SK-N-SH treated with all-trans-retinoic acid at 6 μM for 48 hours (cell line): ENCODE measurements around the gene CLEC4F.

Experiments used
- ATAC-seq: fragments of 200-7000 bp; cut with Tn5 transposase; 3 replicates; pipeline ENCODE4 v1.9.1; 2020; ENCODE audit warnings: mild to moderate bottlenecking, moderate library complexity
- BACH2 ChIP-seq: fragments of 250-450 bp; sonication (Bioruptor Pico); IDR thresholded peaks from 2 replicates; pipeline ENCODE4 v1.9.0; 2021; ENCODE audit warnings: mild to moderate bottlenecking, borderline replicate concordance
- ESRRG ChIP-seq: fragments of 250-450 bp; sonication (Bioruptor Pico); IDR thresholded peaks from 2 replicates; pipeline ENCODE4 v1.6.1; 2021; ENCODE audit warnings: mild to moderate bottlenecking
- ISL1 ChIP-seq: fragments of 250-450 bp; sonication (Bioruptor Pico); IDR thresholded peaks from 2 replicates; pipeline ENCODE4 v2.1.2; 2022; ENCODE audit warnings: mild to moderate bottlenecking, moderate library complexity
- OSR1 ChIP-seq: fragments of 250-450 bp; sonication (Bioruptor Pico); IDR thresholded peaks from 2 replicates; pipeline ENCODE4 v1.8.0; 2022; ENCODE audit warnings: moderate library complexity, mild to moderate bottlenecking, inconsistent platforms
- PPARA ChIP-seq: fragments of 250-450 bp; sonication (Bioruptor Pico); IDR thresholded peaks from 2 replicates; pipeline ENCODE4 v1.5.0; 2020; ENCODE audit warnings: mild to moderate bottlenecking, borderline replicate concordance
- TCF4 ChIP-seq: fragments of 250-450 bp; sonication (Bioruptor Pico); IDR thresholded peaks from 2 replicates; pipeline ENCODE4 v1.8.0; 2021; ENCODE audit warnings: mild to moderate bottlenecking, moderate library complexity, borderline replicate concordance
- TOX ChIP-seq: fragments of 250-450 bp; sonication (Bioruptor Pico); IDR thresholded peaks from 2 replicates; pipeline ENCODE4 v1.8.0; 2021; ENCODE audit warnings: mild to moderate bottlenecking, moderate library complexity, borderline replicate concordance
- TSHZ2 ChIP-seq: fragments of 250-450 bp; sonication (Bioruptor Pico); IDR thresholded peaks from 2 replicates; pipeline ENCODE4 v1.5.0; 2020; ENCODE audit warnings: mild to moderate bottlenecking, moderate library complexity
- ZFP30 ChIP-seq: fragments of 450-650 bp; formaldehyde crosslinking; IDR thresholded peaks from 2 replicates; pipeline ENCODE4 v1.5.0; 2022; ENCODE audit warnings: mild to moderate bottlenecking, moderate library complexity
- ZNF565 ChIP-seq: fragments of 450-650 bp; formaldehyde crosslinking; conservative IDR thresholded peaks from 2 replicates; pipeline ENCODE4 v1.5.0; 2020; ENCODE audit warnings: low read depth, mild to moderate bottlenecking, moderate library complexity
- ZNF70 ChIP-seq: fragments of 450-650 bp; formaldehyde crosslinking; IDR thresholded peaks from 2 replicates; pipeline ENCODE4 v1.5.0; 2020; ENCODE audit warnings: mild to moderate bottlenecking, moderate library complexity
- ZNF8 ChIP-seq: fragments of 450-650 bp; formaldehyde crosslinking; IDR thresholded peaks from 2 replicates; pipeline ENCODE4 v1.5.0; 2020; ENCODE audit warnings: mild to moderate bottlenecking, moderate library complexity
- TF ChIP-seq, protein P1 (sequence below): fragments of 250-450 bp; sonication (Bioruptor Pico); IDR thresholded peaks from 2 replicates; pipeline ENCODE4 v1.8.0; 2021; ENCODE audit warnings: low read depth, mild to moderate bottlenecking, moderate library complexity, borderline replicate concordance
- TF ChIP-seq, protein P2 (sequence below): fragments of 250-450 bp; sonication (Bioruptor Pico); IDR thresholded peaks from 2 replicates; pipeline ENCODE4 v1.5.1; 2020; ENCODE audit warnings: low read depth, mild to moderate bottlenecking, moderate library complexity
- TF ChIP-seq, protein P3 (sequence below): fragments of 250-450 bp; sonication (Bioruptor Pico); IDR thresholded peaks from 2 replicates; pipeline ENCODE4 v1.5.1; 2021; ENCODE audit warnings: mild to moderate bottlenecking, moderate library complexity
- TF ChIP-seq, protein P4 (sequence below): fragments of 250-450 bp; sonication (Bioruptor Pico); IDR thresholded peaks from 2 replicates; pipeline ENCODE4 v1.8.0; 2020; ENCODE audit warnings: mild to moderate bottlenecking, moderate library complexity, borderline replicate concordance

CLEC4F gene

DNA sequence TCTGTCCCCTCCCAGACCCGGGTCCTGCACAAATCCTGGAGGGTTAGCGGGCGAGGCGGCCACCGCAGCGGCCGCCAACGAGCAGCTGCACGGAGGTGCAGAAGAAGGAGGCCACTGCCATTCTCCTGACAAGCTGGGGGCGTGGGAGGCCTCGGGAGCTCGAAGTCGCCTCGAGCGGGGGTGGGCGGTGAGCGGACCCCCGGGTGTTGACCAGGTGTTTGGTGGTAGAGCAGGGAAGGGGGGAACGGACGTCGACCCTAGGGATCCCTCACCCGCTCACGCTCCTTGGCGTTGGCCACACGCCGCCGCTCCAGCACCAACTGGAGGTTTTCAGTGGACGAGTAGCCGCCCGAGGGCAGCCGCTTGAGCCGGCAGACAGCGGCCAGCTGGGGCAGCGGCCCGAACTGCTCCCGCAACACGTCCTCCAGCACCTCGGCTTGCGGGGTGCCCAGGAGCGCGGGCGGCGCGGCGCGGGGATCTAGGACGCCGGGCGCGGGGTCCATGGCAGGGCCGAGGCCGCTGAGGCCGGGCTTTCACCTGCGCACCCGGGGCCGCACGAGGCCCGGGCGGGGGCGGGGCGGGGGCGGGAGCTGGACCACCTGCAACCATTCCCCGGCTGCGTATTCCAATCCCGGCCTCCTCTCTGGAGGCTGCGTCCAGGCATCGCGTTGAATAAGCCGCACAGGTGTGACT lies 30.1 kb downstream of the CLEC4F start, which contains the start of gene FIGLA:
TSS of gene FIGLA (minus strand) at position 508 of the 693 bp plus-strand sequence. CDS start at position 503, 5 bp downstream.
- peak; percentile 63 for ATAC-seq
- TF ChIP-seq, protein P1, sequence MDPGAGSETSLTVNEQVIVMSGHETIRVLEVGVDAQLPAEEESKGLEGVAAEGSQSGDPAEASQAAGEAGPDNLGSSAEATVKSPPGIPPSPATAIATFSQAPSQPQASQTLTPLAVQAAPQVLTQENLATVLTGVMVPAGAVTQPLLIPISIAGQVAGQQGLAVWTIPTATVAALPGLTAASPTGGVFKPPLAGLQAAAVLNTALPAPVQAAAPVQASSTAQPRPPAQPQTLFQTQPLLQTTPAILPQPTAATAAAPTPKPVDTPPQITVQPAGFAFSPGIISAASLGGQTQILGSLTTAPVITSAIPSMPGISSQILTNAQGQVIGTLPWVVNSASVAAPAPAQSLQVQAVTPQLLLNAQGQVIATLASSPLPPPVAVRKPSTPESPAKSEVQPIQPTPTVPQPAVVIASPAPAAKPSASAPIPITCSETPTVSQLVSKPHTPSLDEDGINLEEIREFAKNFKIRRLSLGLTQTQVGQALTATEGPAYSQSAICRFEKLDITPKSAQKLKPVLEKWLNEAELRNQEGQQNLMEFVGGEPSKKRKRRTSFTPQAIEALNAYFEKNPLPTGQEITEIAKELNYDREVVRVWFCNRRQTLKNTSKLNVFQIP: no peak
- TF ChIP-seq, protein P2, sequence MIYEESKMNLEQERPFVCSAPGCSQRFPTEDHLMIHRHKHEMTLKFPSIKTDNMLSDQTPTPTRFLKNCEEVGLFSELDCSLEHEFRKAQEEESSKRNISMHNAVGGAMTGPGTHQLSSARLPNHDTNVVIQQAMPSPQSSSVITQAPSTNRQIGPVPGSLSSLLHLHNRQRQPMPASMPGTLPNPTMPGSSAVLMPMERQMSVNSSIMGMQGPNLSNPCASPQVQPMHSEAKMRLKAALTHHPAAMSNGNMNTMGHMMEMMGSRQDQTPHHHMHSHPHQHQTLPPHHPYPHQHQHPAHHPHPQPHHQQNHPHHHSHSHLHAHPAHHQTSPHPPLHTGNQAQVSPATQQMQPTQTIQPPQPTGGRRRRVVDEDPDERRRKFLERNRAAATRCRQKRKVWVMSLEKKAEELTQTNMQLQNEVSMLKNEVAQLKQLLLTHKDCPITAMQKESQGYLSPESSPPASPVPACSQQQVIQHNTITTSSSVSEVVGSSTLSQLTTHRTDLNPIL (CRISPR knock-in tag): no peak
- TF ChIP-seq TCF4 (CRISPR knock-in tag) (no peak), TOX (CRISPR knock-in tag) (no peak), PPARA (no peak), ISL1 (no peak)

DNA sequence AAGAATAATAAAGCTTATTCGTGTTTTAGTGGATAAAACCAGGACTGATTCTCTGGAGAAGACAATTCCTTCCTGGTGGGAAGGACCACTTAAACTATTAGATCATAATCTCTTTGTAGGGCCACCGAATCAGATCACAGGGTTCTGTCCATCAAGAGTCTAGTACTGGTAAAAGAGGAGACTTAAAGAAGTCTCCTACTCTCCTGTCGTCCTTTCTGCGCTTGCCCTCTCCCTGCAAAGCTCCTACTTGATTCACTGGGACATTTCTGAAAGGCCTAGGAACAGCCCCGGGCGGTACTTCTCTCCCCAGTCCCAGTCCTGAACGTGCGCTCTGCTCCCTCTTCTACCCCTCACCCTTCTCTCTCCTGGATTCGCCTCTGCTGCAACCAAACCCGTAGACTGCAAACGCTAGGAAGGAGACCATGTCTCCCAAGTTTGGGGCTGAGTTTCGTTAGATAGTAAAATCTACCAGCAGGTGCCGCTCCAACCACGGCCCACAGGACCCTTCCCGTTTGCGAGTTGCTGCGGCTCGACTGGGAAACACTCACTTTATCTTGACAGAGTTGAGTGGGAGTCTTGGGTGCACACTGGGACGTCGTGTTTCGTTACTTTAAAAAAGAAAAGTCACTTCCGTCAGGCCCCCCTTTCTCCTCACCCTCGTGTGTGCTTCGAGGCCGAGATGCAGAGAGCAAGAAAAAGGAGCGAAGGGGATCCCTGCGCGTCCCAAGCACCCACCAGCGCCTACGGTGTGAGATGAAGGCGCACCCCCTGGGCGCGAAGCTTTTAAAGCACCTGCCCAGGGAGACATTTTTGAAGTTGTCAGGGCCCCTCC lies 30.9 kb downstream of the CLEC4F start:
- ATAC-seq: peak; percentile 94
- TF ChIP-seq ZNF70 (CRISPR knock-in tag) (no peak), BACH2 (no peak), PPARA (no peak), TCF4 (CRISPR knock-in tag) (no peak), OSR1 (CRISPR knock-in tag) (no peak)
- TF ChIP-seq, protein P2 (CRISPR knock-in tag): no peak
- TF ChIP-seq, protein P1: no peak

GRCh38 chr2:70785137-70785911 lies 35.1 kb downstream of the CLEC4F start:
- ATAC-seq: peak; percentile 34; the same call in 1 of the 3 replicates
- TF ChIP-seq ISL1: no peak
- TF ChIP-seq, protein P1: no peak
- no peak for TF ChIP-seq ZFP30 (CRISPR knock-in tag)
- TF ChIP-seq, protein P3, sequence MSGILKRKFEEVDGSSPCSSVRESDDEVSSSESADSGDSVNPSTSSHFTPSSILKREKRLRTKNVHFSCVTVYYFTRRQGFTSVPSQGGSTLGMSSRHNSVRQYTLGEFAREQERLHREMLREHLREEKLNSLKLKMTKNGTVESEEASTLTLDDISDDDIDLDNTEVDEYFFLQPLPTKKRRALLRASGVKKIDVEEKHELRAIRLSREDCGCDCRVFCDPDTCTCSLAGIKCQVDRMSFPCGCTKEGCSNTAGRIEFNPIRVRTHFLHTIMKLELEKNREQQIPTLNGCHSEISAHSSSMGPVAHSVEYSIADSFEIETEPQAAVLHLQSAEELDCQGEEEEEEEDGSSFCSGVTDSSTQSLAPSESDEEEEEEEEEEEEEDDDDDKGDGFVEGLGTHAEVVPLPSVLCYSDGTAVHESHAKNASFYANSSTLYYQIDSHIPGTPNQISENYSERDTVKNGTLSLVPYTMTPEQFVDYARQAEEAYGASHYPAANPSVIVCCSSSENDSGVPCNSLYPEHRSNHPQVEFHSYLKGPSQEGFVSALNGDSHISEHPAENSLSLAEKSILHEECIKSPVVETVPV (CRISPR knock-in tag): no peak
- no peak for TF ChIP-seq TCF4 (CRISPR knock-in tag)
- no peak for TF ChIP-seq TOX (CRISPR knock-in tag)
- TF ChIP-seq, protein P2 (CRISPR knock-in tag): no peak
- no peak for TF ChIP-seq ZNF8
- TF ChIP-seq, protein P4, sequence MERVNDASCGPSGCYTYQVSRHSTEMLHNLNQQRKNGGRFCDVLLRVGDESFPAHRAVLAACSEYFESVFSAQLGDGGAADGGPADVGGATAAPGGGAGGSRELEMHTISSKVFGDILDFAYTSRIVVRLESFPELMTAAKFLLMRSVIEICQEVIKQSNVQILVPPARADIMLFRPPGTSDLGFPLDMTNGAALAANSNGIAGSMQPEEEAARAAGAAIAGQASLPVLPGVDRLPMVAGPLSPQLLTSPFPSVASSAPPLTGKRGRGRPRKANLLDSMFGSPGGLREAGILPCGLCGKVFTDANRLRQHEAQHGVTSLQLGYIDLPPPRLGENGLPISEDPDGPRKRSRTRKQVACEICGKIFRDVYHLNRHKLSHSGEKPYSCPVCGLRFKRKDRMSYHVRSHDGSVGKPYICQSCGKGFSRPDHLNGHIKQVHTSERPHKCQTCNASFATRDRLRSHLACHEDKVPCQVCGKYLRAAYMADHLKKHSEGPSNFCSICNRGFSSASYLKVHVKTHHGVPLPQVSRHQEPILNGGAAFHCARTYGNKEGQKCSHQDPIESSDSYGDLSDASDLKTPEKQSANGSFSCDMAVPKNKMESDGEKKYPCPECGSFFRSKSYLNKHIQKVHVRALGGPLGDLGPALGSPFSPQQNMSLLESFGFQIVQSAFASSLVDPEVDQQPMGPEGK (CRISPR knock-in tag): no peak
- TF ChIP-seq TSHZ2 (CRISPR knock-in tag): no peak
- no peak for TF ChIP-seq BACH2
- no peak for TF ChIP-seq ESRRG (CRISPR knock-in tag)
- no peak for TF ChIP-seq PPARA
- TF ChIP-seq OSR1 (CRISPR knock-in tag): no peak
- no peak for TF ChIP-seq ZNF565 (CRISPR knock-in tag)
